Left renal cortex interstitium (tissue), 4 donors: Measurements from ENCODE around the gene EFCAB14. TPM values are rescaled to one million over a fixed set of nuclear protein-coding genes. Genes with fewer than 3 reads are reported as not detected.
"Not testable (repeated sequence)": the region's sequence is repeated elsewhere in the genome, so short reads cannot be mapped to it uniquely, and the experiment has no call there.

ENCODE experiments used
- DNase-seq, 4 donors: peaks; one replicate each; pipeline ENCODE4 v3.0.0-alpha.2; 2013; ENCODE audit warnings: low read depth in 4 of 4, low spot score in 2 of 4, missing footprints in 1 of 4
- polyA plus RNA-seq, 4 donors: library from polyadenylated mRNA; unstranded; fragments of 120-200 nt; gene quantifications; one replicate each; pipeline ENCODE4 v1.2.1, GENCODE V29; 2013; ENCODE audit not compliant: insufficient read length in 4 of 4

EFCAB14 gene
- polyA plus RNA-seq, 4 donors, result 90.6 to 109 (median 93.7) TPM

- DNase-seq, result no peak
These were observed 30.9 kb downstream of the EFCAB14 start for GRCh38 chr1:46687921-46688509.

GRCh38 chr1:46687093-46687659, 31.7 kb downstream of the EFCAB14 start:
- peak in 1 of 4 donors; percentile 21 for DNase-seq

GRCh38 chr1:46686255-46686654, 32.7 kb downstream of the EFCAB14 start:
- no peak for DNase-seq

- no peak for DNase-seq
These were observed 34.2 kb downstream of the EFCAB14 start for GRCh38 chr1:46684670-46685069.

GRCh38 chr1:46682064-46682463, 36.9 kb downstream of the EFCAB14 start:
- DNase-seq, result no peak

- DNase-seq, result no peak
These were observed 37.4 kb downstream of the EFCAB14 start for GRCh38 chr1:46681333-46682034.

- DNase-seq, result no peak
These were observed 38.9 kb downstream of the EFCAB14 start for GRCh38 chr1:46679789-46680573.

GRCh38 chr1:46677339-46677738, 41.6 kb downstream of the EFCAB14 start:
- no peak for DNase-seq

GRCh38 chr1:46676531-46676930, 42.4 kb downstream of the EFCAB14 start:
- DNase-seq, result no peak

GRCh38 chr1:46675549-46676314, 43.2 kb downstream of the EFCAB14 start:
- no peak for DNase-seq

- DNase-seq, result no peak
These were observed 45.1 kb downstream of the EFCAB14 start for GRCh38 chr1:46673749-46674182.

- DNase-seq, result no peak
These were observed 46.2 kb downstream of the EFCAB14 start for GRCh38 chr1:46672696-46673095.

GRCh38 chr1:46671554-46671953, 47.4 kb downstream of the EFCAB14 start, which contains the start of gene TEX38:
Gene TEX38 (plus strand): TSS chr1:46671854. CDS start chr1:46671935, 81 bp downstream.
- no peak for DNase-seq

GRCh38 chr1:46670134-46670533, 48.8 kb downstream of the EFCAB14 start:
- no peak for DNase-seq

- DNase-seq, result peak in 2 of 4 donors; percentile 40 to 42
These were observed 50.8 kb downstream of the EFCAB14 start, which contains the start of gene ATPAF1 for GRCh38 chr1:46667782-46668760. Gene ATPAF1 (minus strand): TSS chr1:46668364. CDS start chr1:46668322, 42 bp downstream.

- no peak for DNase-seq
These were observed 52.9 kb downstream of the EFCAB14 start for GRCh38 chr1:46665983-46666382.

GRCh38 chr1:46662919-46663318, 56.0 kb downstream of the EFCAB14 start:
- not testable (repeated sequence) for DNase-seq

GRCh38 chr1:46660116-46660515, 58.8 kb downstream of the EFCAB14 start:
- not testable (repeated sequence) for DNase-seq

- DNase-seq, result no peak
These were observed 59.5 kb downstream of the EFCAB14 start for GRCh38 chr1:46659307-46659870.
